ENCODE data around the gene COL4A1.

Gene COL4A1

GRCh38 chr13:110341445-110342244 is 34.7 kb upstream of the COL4A1 start:
- no peak for DNase-seq

GRCh38 chr13:110340812-110341444 is 34.0 kb upstream of the COL4A1 start:
- DNase-seq, result peak; percentile 73

DNA sequence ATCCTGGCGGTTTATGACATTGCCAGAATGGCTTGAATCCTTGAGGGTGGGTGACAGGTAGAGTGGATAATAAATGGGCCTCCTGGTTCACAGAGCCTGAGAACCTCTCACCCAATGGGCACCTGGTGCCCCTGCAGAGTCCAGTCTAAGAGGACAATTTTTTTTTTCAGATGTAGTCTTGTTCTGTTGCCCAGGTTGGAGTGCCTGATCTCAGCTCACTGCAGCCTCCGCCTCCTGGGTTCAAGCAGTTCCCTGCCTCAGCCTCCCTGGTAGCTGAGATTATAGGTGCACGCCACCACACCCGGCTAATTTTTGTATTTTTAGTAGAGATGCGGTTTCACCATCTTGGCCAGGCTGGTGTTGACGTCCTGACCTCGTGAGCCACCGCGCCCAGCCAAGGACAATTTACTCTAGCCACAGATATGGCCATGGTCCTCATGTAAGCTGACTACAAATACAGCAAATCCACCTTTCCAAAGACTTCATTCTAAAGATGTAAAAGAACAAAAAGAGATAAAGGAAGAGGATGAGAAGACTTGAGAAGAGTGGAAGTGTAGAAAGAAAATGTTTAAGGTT is 33.1 kb upstream of the COL4A1 start:
- DNase-seq, result no peak

DNA sequence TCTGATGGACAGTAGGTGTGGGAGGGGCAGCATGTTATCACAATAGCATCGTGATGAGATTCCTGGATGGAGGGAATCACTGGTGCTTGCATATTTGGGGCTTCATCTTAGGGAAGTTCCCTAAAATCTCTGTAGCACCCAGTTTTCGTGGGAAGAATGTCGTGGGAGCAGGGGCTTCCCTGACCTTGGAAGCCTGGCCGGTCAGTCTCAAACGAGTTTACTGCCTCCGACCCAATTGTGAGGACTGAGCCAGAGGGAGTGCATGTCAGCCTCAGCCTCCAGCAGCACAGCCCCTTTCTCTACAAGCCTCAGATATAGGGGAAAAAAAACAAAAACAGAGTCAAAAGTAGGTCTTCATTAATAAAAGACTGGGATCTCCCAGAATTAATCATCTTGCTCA is 32.3 kb upstream of the COL4A1 start:
- no peak for DNase-seq

DNA sequence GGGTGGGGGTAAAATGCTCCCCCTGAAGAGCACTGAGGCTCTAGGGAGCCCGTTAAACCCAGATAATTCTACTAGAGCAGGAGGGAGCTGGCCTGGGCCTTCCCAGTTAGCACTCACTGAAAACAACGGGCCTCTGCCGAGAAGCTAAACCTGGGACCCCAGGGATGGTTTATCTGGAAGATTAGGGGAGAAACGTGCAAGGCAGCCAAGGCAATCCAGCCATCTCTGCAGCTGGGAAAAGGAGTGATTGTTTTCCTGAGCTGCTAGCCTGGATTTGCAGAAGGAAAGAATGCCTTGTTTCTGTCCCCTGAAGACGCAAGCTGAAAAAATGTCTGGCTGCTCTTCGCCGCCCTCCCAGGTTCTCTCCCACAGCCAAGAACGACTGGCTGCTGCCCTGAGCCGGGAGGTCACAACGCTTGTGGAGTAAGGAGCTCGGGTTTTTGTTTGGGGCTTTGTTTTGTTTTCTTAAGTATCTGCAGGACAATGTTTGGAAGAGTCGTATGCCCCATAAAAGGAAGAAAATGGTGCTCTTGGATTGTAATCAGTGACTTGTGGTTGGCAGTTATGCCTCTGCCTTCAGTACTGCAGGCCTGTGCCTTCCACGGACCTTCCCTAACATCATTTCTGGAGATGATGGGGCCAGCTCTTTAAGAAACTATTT is 31.6 kb upstream of the COL4A1 start:
- no peak for DNase-seq

DNA sequence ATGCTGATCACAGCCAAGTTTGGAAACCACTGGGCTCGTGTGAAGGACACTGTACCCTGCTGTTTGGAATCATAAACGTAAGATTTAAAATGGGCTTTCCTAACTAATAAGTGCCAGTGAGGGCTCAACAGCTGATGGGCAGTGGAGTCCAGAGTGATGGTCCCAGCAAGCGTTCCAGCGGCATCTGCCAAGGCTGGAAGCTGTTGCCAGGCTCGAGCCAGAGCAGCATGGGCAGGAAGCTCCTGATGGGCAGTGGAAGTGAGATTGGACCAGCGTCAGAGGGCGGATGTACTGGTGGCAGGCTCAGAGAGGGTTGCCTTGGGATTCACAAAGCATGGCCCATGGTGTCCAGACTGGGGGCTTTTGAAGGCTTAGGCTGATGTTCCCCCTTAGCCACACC is 30.3 kb upstream of the COL4A1 start:
- no peak for DNase-seq

GRCh38 chr13:110336681-110337080 is 29.7 kb upstream of the COL4A1 start:
- no peak for DNase-seq

GRCh38 chr13:110336108-110336507 is 29.2 kb upstream of the COL4A1 start:
- DNase-seq, result no peak

DNA sequence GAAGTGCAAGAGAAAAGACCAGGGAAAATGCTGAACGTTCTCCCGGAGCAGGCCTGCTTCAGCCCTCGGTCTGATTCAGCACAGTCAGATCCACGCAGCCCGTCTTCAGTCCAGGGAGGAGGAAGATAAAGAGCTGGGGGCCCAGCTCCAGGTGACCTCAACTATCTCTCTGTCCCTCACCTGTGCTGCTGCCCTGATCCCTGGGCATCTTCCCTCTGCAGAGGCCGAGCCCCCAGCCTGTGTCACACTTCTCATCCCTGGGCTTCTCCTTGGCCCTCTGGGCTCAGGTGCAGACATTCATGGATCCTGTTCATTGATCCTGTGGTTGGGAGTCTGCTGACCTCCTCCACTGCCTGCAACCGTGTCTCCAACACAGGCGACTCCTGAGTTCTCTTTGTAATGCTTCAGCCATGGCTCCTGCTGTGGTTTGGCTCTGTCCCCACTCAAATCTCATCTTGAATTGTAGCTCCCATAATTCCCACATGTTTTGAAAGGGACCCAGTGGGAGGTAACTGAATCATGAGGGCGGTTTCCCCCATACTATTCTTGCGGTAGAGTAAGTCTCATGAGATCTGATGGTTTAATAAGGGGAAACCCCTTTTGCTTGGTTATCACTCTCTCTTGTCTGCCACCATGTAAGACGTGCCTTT is 28.0 kb upstream of the COL4A1 start:
- DNase-seq, result no peak

DNA sequence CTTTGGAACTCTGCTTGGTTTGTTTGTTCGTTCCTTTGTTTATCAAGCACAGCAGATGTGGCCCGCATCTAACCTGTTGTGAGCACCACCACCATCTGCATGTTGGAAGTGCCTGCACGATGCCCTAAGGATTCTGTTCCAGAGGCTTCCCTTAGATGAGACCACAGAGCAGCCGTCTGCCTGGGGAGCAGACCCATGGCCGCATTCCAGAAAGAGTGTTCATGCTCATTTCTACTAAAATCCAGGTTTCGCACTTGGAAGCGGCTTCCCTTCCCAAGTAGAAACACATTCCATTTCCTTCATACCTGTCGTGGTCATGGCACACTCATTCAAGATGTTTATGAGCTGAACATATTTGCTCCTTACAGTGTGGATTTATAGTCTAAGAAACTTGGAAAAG is 27.3 kb upstream of the COL4A1 start:
- DNase-seq, result no peak

DNA sequence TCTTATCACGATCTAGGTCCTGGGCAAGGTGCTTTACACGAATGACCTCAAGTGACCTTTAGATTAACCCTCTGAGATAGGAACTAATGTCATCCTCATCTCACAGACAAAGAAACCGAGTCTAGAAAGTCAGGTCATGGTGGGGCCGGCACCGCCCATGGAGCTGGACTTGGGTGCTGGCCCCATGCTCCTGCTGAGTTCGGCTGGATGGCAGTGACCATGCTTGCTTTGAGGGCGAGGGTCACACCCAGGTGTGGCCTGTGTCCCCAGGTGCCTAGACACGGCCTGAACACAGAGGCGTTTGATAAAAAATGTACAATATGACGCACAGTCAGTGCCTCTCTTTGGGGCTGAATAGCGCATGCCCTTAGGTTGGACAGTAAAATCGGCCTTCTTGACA is 26.9 kb upstream of the COL4A1 start:
- no peak for DNase-seq

DNA sequence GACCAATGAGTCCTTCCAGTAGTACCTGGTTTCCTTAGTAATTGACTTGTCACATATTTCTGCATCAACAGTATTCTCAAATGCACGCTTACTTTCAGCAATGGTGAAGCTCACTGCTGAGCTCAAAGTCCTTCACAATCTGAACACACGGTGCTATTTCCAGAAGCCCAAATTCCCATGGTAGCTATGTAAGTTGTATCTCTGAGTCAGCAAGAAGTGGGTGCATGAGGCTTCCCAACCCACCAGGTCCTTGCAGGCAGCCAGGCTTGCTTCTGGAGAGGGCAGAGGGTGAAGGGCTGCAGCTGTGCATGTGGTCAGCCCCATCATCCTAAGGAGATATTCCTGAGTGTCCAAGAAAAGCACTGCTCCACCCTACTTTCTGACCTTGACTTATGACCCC is 25.8 kb upstream of the COL4A1 start:
- DNase-seq, result no peak

GRCh38 chr13:110331362-110331761 is 24.4 kb upstream of the COL4A1 start:
- no peak for DNase-seq

GRCh38 chr13:110330491-110331011 is 23.6 kb upstream of the COL4A1 start:
- no peak for DNase-seq

DNA sequence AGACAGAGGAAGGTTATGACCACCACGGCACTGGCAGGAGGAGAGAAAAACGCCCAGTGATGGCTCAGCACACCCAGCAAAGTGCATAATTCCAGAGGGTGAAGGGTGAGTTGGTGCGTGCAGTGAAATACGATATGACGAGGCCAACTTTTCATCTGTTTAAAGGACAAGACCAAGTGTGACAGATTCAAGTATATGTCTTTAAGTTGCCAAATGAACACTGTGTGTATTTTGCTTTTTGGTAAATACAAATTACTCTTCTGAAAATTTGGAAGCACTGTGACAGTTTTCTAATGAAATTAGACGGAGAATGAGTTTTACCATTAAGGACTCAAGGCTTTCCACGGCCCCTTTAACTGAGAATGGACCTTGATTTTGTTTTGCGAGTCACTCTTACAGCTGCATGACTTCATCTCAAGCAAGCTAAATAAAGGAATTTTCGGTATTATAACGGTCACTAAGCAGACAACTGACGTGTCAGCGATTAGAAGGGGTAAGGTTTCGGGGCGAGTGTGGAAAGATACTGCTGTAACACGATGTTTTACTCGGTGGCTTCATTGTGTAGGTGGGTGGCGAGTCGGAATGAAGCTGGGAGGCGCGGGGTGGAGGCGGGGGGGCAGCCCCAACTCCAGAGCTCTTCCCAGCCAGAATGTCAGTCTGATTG is 23.0 kb upstream of the COL4A1 start:
- no peak for DNase-seq

DNA sequence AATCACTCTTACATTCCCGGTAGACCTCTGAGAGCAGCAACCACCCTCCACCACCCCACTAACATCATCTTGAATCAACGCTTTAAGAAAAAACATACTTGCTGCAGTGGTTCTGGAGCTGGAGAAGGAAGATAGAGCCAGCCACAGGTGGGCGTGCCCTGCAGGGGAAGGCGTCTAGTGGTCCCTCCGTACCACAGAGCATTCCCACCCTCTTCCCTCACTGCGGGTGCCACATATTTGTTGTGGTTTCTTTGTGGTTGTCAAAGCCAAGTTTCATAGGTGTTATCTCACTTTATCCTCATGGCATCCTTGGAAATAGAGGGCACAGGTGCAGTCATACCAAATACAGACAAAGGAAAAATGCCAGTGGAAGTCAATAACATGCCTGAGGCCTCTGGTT is 22.3 kb upstream of the COL4A1 start:
- no peak for DNase-seq

DNA sequence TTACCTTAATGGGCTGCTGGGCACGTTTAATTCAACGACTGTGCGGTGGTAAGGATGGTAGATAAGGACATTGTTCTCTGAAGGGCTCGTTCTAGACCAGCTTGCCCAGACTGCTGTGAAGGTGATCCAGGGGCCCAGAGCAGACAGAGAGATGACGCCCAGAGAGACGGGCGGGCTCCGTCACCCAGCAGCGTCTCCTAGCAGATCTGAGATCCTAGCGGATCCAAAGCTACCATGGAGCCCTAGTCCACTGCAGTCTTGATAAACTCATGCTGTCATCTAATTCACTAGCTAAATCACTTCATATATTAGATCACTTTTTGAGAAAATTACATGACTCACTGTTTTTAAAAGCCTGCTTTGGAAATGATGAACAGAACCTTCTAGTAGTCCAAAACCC is 21.6 kb upstream of the COL4A1 start:
- DNase-seq, result no peak

DNA sequence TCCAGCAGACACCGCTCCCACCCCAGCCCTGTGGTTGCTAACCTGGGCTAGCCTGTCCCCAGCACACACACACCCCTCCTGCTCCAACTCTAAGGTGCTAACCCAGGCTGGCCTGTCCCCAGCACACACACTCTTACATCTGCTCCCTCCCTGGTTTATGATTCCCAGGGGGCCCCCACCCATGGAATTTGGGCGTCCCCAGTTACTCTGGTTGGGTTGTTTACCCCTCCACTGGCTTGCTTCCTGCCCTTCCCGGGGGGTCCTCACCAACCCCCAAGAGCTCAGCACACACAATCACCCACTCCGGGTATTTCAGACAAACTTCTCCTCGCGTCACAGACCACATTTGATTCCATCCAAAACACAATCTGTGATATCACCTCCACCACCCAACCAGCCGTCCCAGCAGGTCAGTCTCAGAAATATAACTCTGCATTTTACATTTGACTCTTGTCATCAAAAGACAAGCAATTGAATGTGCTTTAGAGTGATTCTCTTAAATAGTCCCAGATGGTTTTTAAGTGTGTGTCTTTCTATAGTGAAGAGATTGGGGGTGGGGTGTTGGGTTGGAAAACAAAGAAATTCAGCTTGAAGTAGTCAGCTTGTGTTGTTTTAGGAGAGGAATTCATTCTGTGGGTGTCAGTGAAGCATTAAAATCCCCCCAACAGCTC is 20.2 kb upstream of the COL4A1 start:
- DNase-seq, result no peak

- DNase-seq, result no peak
Observed at GRCh38 chr13:110326263-110326904, 19.4 kb upstream of the COL4A1 start.

DNA sequence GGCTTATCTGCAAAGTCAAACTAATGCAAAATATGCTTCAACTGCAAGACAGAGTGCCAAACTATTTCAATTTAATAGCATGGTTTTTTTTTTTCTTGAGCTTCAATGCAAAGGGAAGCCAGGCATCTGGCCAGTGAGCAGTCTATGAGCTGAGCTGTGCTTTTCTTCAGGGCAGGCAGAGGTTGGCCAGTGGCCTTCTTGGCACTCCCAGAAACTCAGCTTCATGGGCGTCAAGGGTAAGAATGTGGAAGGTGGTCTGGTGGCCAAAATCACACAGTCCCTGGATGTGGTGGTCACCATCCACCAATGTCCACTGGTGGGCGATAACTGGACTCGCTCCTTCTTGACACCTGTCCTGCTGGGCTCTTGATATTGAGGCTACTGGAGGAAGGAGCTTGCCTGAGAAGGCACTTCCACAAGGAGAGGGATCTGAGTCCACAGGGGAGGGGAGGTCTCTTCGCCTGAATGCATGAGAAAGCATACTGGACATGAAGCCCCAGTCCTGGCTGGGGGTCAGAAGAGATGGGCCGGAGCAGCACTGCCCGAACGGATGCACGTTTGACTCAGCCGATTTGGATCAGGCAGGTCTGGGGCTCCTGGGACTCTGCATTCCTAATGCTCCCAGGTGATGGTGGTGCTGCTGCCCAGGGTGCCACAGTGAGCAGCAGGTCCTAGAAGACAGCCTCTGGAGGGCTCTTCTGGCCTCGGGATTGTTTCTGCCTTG is 17.2 kb upstream of the COL4A1 start:
- DNase-seq, result no peak

Data from activated CD8-positive, alpha-beta memory T cell treated with anti-CD3 and anti-CD28 coated beads for 24 hours (primary cell).